Right lung (tissue), 5 donors: ENCODE measurements around the gene LYPD3. TPM values are rescaled to one million over a fixed set of nuclear protein-coding genes. Genes with fewer than 3 reads are reported as not detected.
A peak's percentile ranks its signal among the peaks of the same experiment; 100 is the strongest.

Source experiments
- DNase-seq, 2 donors: peaks; one replicate each; pipeline ENCODE4 v3.0.0-alpha.2; 2013
- polyA plus RNA-seq, 5 donors: library from polyadenylated mRNA; unstranded; fragments of 120-200 nt; gene quantifications; one replicate each; pipeline versions ENCODE4 v1.2.1 to v1.2.3, GENCODE V29; 2013; ENCODE audit warnings: inconsistent platforms in 1 of 5, low replicate concordance in 1 of 5; ENCODE audit not compliant: insufficient read length in 5 of 5, insufficient read depth in 1 of 5

Gene LYPD3
- polyA plus RNA-seq, 5 donors, result 1.1 to 2.2 (median 1.4) TPM

- no peak for DNase-seq
Observed at GRCh38 chr19:43435775-43436174, 29.6 kb downstream of the LYPD3 start.

- no peak for DNase-seq
Observed at GRCh38 chr19:43433689-43434088, 31.7 kb downstream of the LYPD3 start.

GRCh38 chr19:43433358-43433673, 32.1 kb downstream of the LYPD3 start:
- DNase-seq, result no peak

- DNase-seq, result no peak
Observed at GRCh38 chr19:43430976-43431375, 34.4 kb downstream of the LYPD3 start.

- peak; percentile 18 to 25 for DNase-seq
Observed at GRCh38 chr19:43430142-43430710, 35.2 kb downstream of the LYPD3 start.

- no peak for DNase-seq
Observed at GRCh38 chr19:43429395-43429794, 36.0 kb downstream of the LYPD3 start.

GRCh38 chr19:43425567-43426392, 39.6 kb downstream of the LYPD3 start:
- DNase-seq, result no peak

GRCh38 chr19:43423779-43424178, 41.6 kb downstream of the LYPD3 start:
- DNase-seq, result no peak

GRCh38 chr19:43422689-43423066, 42.7 kb downstream of the LYPD3 start:
- no peak for DNase-seq

- no peak for DNase-seq
Observed at GRCh38 chr19:43422000-43422688, 43.3 kb downstream of the LYPD3 start.

GRCh38 chr19:43420954-43421353, 44.5 kb downstream of the LYPD3 start:
- DNase-seq, result no peak

- no peak for DNase-seq
Observed at GRCh38 chr19:43416951-43417623, 48.3 kb downstream of the LYPD3 start.

- DNase-seq, result no peak
Observed at GRCh38 chr19:43414554-43414953, 50.9 kb downstream of the LYPD3 start, which contains the start of gene TEX101. TEX101 (plus strand) TSS chr19:43414890; CDS start chr19:43415920, 1,030 bp downstream.

- DNase-seq, result no peak
Observed at GRCh38 chr19:43412441-43412840, 53.0 kb downstream of the LYPD3 start.

Other genes with a start within 250 kb of the LYPD3 start
- gene PSG9, start 196.1 kb downstream of the LYPD3 start, polyA plus RNA-seq, result under 1 TPM in 1 of 5 donors, not detected in 4; 0.70 TPM
- under 1 TPM; 0.21 to 0.72 (median 0.41) TPM for gene CD177, start 111.9 kb downstream of the LYPD3 start, polyA plus RNA-seq
- gene TEX101, start 50.7 kb downstream of the LYPD3 start, polyA plus RNA-seq, result under 1 TPM in 1 of 5 donors, not detected in 4; 0.09 TPM
- gene PHLDB3, start 39.1 kb upstream of the LYPD3 start, polyA plus RNA-seq, result 10 to 100 TPM in 3 of 5 donors, 1 to 10 TPM in 2; 7.3 to 13.7 (median 11.5) TPM
- 10 to 100 TPM; 18.2 to 24.1 (median 20.5) TPM for gene ETHE1, start 61.6 kb upstream of the LYPD3 start, polyA plus RNA-seq
- gene ZNF575, start 67.6 kb upstream of the LYPD3 start, polyA plus RNA-seq, result 1 to 10 TPM; 1.3 to 3.8 (median 2.1) TPM
- gene XRCC1, start 109.9 kb upstream of the LYPD3 start, polyA plus RNA-seq, result 10 to 100 TPM; 50.7 to 61.1 (median 54.6) TPM
- 10 to 100 TPM; 17.1 to 20.5 (median 18.2) TPM for gene PINLYP, start 110.2 kb upstream of the LYPD3 start, polyA plus RNA-seq
- 10 to 100 TPM; 14.6 to 19.0 (median 16.1) TPM for gene IRGQ, start 130.5 kb upstream of the LYPD3 start, polyA plus RNA-seq
- 10 to 100 TPM in 3 of 5 donors, 1 to 10 TPM in 2; 10.0 to 14.4 (median 10.6) TPM for gene ZNF576, start 131.0 kb upstream of the LYPD3 start, polyA plus RNA-seq
- 1 to 10 TPM; 1.6 to 3.0 (median 1.7) TPM for gene SRRM5, start 146.5 kb upstream of the LYPD3 start, polyA plus RNA-seq
- 100 to 1,000 TPM in 1 of 5 donors, 10 to 100 TPM in 4; 72.1 to 136 (median 77.7) TPM for gene ZNF428, start 154.0 kb upstream of the LYPD3 start, polyA plus RNA-seq
- 10 to 100 TPM; 17.5 to 25.8 (median 19.2) TPM for gene CADM4, start 174.2 kb upstream of the LYPD3 start, polyA plus RNA-seq
- gene PLAUR, start 204.6 kb upstream of the LYPD3 start, polyA plus RNA-seq, result 10 to 100 TPM; 13.4 to 19.9 (median 17.2) TPM